Measurements from ENCODE around the gene RGR.
A peak's percentile ranks its signal among the peaks of the same experiment; 100 is the strongest.
"Not testable (repeated sequence)": the region's sequence is repeated elsewhere in the genome, so short reads cannot be mapped to it uniquely, and the experiment has no call there.

Gene RGR

DNA sequence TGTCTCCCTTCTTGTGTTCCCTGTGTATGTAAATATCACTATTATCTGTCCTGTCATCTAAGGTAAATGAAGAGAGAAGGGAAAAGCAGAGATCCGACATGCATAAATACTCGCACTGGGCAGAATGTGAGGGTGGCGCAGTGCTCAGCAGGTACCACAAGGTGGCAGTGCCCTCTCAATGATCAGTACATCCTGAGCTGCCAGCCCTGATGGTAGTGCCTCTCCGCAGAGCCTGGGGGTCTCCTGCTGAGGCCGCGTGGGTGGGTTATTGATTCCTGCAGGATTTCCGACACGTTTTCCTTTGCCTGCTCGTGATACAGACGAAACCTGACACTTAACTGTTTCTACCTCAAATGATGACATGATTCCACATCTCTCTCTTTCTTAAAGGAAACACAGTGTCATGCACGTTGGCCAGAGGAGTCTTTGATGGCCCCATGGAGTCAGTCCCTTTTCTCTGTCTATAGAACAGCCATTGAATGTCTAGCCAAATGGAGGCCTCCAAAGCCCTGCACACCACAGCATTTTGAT is 19.8 kb downstream of the RGR start:
- CTCF ChIA-PET, result interaction anchor here (0.7 to 15.6 kb wide), 26 partner anchors 8 to 451 kb away, joined by 3 to 631 read pairs (median 4); no protein-coding TSS in a partner anchor
- no peak overlapping the region for H3K4me3 ChIP-seq (ENCODE audit: low read depth, low read length)
- POLR2A ChIA-PET, result no interaction called here
- TF ChIP-seq, protein P1, sequence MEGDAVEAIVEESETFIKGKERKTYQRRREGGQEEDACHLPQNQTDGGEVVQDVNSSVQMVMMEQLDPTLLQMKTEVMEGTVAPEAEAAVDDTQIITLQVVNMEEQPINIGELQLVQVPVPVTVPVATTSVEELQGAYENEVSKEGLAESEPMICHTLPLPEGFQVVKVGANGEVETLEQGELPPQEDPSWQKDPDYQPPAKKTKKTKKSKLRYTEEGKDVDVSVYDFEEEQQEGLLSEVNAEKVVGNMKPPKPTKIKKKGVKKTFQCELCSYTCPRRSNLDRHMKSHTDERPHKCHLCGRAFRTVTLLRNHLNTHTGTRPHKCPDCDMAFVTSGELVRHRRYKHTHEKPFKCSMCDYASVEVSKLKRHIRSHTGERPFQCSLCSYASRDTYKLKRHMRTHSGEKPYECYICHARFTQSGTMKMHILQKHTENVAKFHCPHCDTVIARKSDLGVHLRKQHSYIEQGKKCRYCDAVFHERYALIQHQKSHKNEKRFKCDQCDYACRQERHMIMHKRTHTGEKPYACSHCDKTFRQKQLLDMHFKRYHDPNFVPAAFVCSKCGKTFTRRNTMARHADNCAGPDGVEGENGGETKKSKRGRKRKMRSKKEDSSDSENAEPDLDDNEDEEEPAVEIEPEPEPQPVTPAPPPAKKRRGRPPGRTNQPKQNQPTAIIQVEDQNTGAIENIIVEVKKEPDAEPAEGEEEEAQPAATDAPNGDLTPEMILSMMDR (IDR thresholded peaks at IDR 0.05; ENCODE audit: insufficient read depth, low read length, missing control alignments), result peak; percentile 98
- DNase-seq (ENCODE audit: low read depth, low spot score), result no peak

DNA sequence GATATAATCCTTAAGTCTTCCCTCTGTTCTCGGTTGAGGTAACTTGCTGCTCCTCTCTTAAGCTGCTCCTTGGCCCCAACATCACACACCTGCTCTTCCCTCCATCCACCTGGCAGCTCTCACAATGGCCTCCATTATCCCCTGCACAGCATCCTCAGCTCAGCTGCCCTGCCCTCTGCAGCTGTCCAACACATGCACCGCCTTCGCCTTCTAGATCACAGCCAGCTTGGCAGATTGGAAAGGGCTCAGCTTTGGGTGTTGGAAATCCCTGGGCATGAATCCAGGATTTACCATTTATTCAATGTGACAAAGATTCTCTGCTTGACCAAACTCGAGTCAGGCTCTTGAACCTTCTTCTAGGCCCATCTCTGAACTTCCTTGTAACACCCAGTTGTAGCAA is 20.6 kb downstream of the RGR start:
- CTCF ChIA-PET, result interaction anchor here (0.7 to 15.6 kb wide), 15 partner anchors 9 to 451 kb away, joined by 3 to 631 read pairs (median 6); no protein-coding TSS in a partner anchor
- POLR2A ChIA-PET, result no interaction called here
- TF ChIP-seq, protein P1 (IDR thresholded peaks at IDR 0.05; ENCODE audit: insufficient read depth, low read length, missing control alignments), result no peak
- no peak overlapping the region for H3K4me3 ChIP-seq (ENCODE audit: low read depth, low read length)
- DNase-seq (ENCODE audit: low read depth, low spot score), result no peak

DNA sequence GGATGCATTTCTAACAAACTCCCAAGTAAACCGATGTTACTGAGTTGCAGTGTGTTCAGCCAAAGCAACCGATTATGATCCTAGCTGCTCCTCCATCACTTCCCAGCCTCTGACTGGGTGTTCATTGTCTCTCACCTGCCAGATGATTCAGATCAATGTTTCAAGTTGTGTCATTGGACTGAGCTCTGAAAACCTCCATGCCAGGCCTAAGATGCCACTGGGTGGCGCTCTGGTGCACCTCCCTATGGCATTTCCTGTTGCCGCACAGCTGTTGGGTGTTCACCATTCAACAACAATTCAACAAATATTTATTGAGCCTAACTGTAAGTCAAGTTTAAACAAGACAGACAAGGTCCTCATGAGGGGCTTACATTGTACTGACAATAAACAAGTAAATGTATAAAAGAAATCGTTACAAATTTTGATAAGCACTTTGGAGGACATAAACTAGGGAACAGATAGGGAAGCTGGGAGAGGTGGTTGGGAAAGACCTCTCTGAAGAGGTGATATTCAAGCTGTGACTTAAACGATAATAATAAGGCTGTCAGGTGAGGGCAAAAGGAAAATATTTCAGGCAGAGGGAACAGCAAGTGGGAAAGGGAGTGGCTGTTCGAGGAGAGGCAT is 22.8 kb downstream of the RGR start:
- no peak overlapping the region for H3K4me3 ChIP-seq (ENCODE audit: low read depth, low read length)
- POLR2A ChIA-PET, result no interaction called here
- DNase-seq (ENCODE audit: low read depth, low spot score), result no peak
- TF ChIP-seq, protein P1 (IDR thresholded peaks at IDR 0.05; ENCODE audit: insufficient read depth, low read length, missing control alignments), result peak; percentile 73
- CTCF ChIA-PET, result interaction anchor here (0.7 to 15.6 kb wide), 29 partner anchors 9 to 298 kb away, joined by 3 to 631 read pairs (median 4); partner anchors contain the start of gene CCSER2

DNA sequence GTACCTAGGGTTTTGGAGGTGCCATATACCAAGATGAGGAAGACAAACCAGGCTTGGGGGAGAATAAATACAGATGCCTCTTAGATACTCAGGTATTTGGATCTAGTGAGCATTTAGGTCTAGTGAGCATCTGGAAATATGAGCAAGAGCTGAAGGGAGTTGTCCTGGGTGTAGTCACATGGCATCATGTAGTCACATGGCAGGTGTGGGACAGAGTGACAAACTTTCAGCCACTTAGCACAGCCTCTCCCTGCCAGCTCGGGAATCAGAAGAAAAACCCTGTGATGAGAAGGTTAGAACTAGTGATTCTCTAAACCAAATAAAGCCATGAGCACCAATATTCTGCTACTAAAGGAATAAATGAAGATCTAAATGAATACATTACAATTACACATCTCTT is 24.3 kb downstream of the RGR start:
- DNase-seq (ENCODE audit: low read depth, low spot score), result no peak
- H3K4me3 ChIP-seq (ENCODE audit: low read depth, low read length), result no peak overlapping the region
- ChIA-PET POLR2A (interaction anchor here (1.1 kb wide), 1 partner anchor 271 kb away, joined by 5 read pairs; no protein-coding TSS in a partner anchor), CTCF (interaction anchor here (1.0 to 15.6 kb wide), 8 partner anchors 10 to 268 kb away, joined by 3 to 631 read pairs (median 17); partner anchors contain the start of gene CCSER2)
- TF ChIP-seq, protein P1 (IDR thresholded peaks at IDR 0.05; ENCODE audit: insufficient read depth, low read length, missing control alignments), result no peak

DNA sequence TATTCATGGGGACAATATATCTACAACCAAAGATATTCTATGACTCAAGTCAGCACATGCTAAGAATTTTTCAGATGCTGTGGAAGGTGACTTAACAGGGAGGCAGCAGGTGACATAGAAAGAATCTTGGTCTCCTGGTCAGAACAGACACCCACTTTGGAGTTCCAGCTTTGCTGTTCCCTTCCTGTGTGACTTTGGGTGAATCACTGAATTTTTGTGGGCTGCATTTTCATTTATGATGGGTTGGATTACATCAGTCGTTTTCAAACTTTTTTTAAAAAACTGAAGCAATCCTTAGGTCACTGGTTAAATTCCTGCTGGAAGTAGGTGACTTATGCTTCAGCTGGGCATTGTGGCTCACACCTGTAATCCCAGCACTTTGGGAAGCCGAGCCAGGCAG is 24.9 kb downstream of the RGR start:
- ChIA-PET POLR2A (interaction anchor here (1.1 kb wide), 1 partner anchor 271 kb away, joined by 5 read pairs; no protein-coding TSS in a partner anchor), CTCF (interaction anchor here (1.0 to 15.6 kb wide), 8 partner anchors 11 to 268 kb away, joined by 3 to 631 read pairs (median 17); partner anchors contain the start of gene CCSER2)
- TF ChIP-seq, protein P1 (IDR thresholded peaks at IDR 0.05; ENCODE audit: insufficient read depth, low read length, missing control alignments), result no peak
- peak; percentile 64 for DNase-seq (ENCODE audit: low read depth, low spot score)
- no peak overlapping the region for H3K4me3 ChIP-seq (ENCODE audit: low read depth, low read length)

DNA sequence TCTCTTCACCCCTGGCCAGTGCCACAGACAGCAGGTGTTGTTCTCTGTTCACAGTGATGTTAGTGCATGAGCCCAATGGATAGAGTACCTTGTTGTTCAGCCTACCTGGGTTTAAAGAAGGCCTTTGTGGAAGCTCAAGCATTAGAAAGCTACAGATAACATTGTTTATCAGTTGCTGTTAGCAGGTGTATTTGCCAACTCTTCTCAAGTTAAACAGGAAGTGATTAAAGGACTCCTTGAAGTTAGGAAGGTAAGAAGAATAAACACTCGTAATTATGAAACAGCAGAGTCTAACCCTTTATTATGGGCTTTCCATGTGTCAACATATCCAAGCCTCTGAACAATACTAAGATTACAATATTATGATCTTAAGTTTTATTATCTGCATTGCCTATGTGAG is 25.9 kb downstream of the RGR start:
- TF ChIP-seq, protein P1 (IDR thresholded peaks at IDR 0.05; ENCODE audit: insufficient read depth, low read length, missing control alignments), result no peak
- ChIA-PET POLR2A (no interaction called here), CTCF (interaction anchor here (15.6 kb wide), 1 partner anchor 267 kb away, joined by 631 read pairs; no protein-coding TSS in a partner anchor)
- H3K4me3 ChIP-seq (ENCODE audit: low read depth, low read length), result no peak overlapping the region
- no peak for DNase-seq (ENCODE audit: low read depth, low spot score)

DNA sequence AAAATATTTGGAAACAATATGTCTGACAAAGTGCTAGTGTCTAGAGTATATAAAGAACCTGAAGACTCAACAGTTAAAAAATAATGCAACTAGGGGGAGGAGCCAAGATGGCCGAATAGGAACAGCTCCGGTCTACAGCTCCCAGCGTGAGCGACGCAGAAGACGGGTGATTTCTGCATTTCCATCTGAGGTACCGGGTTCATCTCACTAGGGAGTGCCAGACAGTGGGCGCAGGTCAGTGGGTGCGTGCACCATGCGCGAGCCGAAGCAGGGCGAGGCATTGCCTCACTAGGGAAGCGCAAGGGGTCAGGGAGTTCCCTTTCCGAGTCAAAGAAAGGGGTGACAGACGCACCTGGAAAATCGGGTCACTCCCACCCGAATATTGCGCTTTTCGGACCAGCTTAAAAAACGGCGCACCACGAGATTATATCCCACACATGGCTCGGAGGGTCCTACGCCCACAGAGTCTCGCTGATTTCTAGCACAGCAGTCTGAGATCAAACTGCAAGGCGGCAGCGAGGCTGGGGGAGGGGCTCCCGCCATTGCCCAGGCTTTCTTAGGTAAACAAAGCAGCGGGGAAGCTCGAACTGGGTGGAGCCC is 35.1 kb downstream of the RGR start:
- DNase-seq (ENCODE audit: low read depth, low spot score); H3K4me3 ChIP-seq (ENCODE audit: low read depth, low read length); POLR2A ChIA-PET: not testable (repeated sequence)
- CTCF ChIA-PET, result interaction anchor here (1.2 to 3.0 kb wide), 2 partner anchors 15 to 257 kb away, joined by 4 to 11 read pairs; no protein-coding TSS in a partner anchor

Data from AG04449 (cell line).